Ascending aorta (tissue), 2 donors: Measurements from ENCODE around the gene KCTD19. TPM values are rescaled to one million over a fixed set of nuclear protein-coding genes. Genes with fewer than 3 reads are reported as not detected.
"Not testable (repeated sequence)": the region's sequence is repeated elsewhere in the genome, so short reads cannot be mapped to it uniquely, and the experiment has no call there.

Experiments
- DNase-seq, 2 donors: peaks; one replicate each; pipeline ENCODE4 v3.0.0-alpha.2; 2019; ENCODE audit warnings: low spot score in 2 of 2
- H3K27ac ChIP-seq, 2 donors: fragments of 200-600 bp; sonication (generic); one replicate each; pipeline ENCODE4 v1.5.1; 2016 to 2017; ENCODE audit warnings: mild to moderate bottlenecking in 1 of 2
- H3K27me3 ChIP-seq: fragments of 200-600 bp; sonication (generic); one replicate; pipeline ENCODE4 v1.5.1; 2017
- H3K36me3 ChIP-seq, 2 donors: fragments of 200-600 bp; sonication (generic); one replicate each; pipeline ENCODE4 v1.5.1; 2016
- H3K4me1 ChIP-seq, 2 donors: fragments of 200-600 bp; sonication (generic); one replicate each; pipeline ENCODE4 v1.5.1; 2016 to 2017; ENCODE audit warnings: mild to moderate bottlenecking in 1 of 2
- H3K4me3 ChIP-seq, 2 donors: fragments of 200-600 bp; sonication (generic); one replicate each; pipeline ENCODE4 v1.5.1; 2016 to 2017; ENCODE audit warnings: mild to moderate bottlenecking in 1 of 2
- H3K9me3 ChIP-seq, 2 donors: fragments of 200-600 bp; sonication (generic); one replicate each; pipeline ENCODE4 v1.5.1; 2016
- intact Hi-C: fragments of 100-400 bp; cut with DNase I; formaldehyde crosslinking; loops from one replicate; pipeline ENCODE4 v1.15.1; 2023
- total RNA-seq: library from RNA; depleted of rRNA; stranded (reverse); fragments of >200 nt; gene quantifications from one replicate; pipeline ENCODE4 v1.1.0, GENCODE V29; 2016
- TF ChIP-seq, protein P1 (sequence below), 3 experiments: fragments of 200-600 bp in 2 of 3; fragments of 450-650 bp in 1 of 3; sonication (generic) in 2 of 3; IDR thresholded peaks; one replicate each; pipeline ENCODE4 v1.5.1; 2016 to 2019; ENCODE audit warnings: antibody characterized with exemption in 3 of 3, mild to moderate bottlenecking in 1 of 3, moderate library complexity in 1 of 3

Gene KCTD19
- total RNA-seq, 1 donor from 2014 or later, result not detected

DNA sequence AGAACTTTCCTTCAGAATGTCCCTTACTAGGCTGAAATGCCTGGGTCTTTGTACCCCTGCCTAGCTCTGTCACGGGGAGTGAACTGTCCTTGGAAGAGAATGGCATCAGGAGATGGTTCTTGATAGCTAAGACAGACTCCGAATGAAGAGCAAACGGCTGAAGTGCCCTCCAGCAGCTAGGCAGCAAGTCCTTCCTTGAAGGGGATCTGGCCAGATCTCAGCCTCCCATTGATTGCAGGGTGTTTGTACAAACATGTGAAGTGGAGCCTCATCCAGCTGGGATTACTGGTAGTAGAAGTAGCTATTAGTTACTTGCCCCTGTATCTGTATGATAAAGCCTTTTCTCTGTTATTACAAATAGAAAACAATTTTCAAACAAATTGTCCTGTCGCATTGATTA, 31.0 kb upstream of the KCTD19 start:
- no peak for DNase-seq
- Histone ChIP-seq H3K9me3 (no peaks in the 10 kb centered on the region), H3K4me3 (no peak overlapping the region), H3K27me3 (no peaks in the 10 kb centered on the region), H3K27ac (no peak overlapping the region), H3K4me1 (no peaks in the 10 kb centered on the region), H3K36me3 (no peaks in the 10 kb centered on the region)
- TF ChIP-seq, protein P1, sequence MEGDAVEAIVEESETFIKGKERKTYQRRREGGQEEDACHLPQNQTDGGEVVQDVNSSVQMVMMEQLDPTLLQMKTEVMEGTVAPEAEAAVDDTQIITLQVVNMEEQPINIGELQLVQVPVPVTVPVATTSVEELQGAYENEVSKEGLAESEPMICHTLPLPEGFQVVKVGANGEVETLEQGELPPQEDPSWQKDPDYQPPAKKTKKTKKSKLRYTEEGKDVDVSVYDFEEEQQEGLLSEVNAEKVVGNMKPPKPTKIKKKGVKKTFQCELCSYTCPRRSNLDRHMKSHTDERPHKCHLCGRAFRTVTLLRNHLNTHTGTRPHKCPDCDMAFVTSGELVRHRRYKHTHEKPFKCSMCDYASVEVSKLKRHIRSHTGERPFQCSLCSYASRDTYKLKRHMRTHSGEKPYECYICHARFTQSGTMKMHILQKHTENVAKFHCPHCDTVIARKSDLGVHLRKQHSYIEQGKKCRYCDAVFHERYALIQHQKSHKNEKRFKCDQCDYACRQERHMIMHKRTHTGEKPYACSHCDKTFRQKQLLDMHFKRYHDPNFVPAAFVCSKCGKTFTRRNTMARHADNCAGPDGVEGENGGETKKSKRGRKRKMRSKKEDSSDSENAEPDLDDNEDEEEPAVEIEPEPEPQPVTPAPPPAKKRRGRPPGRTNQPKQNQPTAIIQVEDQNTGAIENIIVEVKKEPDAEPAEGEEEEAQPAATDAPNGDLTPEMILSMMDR (IDR thresholded peaks at IDR 0.05), result no peak
- intact Hi-C loops, result no loop called here

DNA sequence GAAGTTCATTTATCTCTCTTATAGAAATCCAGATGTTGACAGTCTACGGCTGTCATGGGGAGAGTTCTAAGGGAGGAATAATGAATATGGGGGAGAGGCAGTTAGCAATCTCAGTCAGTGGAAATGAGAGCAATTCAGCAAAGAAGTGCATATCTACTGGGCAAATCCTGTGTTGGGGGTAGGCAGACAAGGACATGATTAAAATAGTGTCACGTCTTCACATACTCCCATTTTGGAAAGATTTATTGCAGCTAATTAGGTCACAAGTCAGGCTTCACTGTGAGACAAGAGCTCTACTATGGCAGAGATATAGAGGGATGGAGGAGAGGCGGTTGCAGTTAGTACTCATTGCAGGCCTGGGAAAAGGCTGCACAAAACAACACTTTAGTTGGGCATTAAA, 29.9 kb upstream of the KCTD19 start:
- TF ChIP-seq, protein P1 (IDR thresholded peaks at IDR 0.05), result no peak
- no peaks in the 10 kb centered on the region for H3K4me1 ChIP-seq
- H3K27ac ChIP-seq, result no peak overlapping the region
- no peaks in the 10 kb centered on the region for H3K36me3 ChIP-seq
- H3K4me3 ChIP-seq, result no peak overlapping the region
- no peaks in the 10 kb centered on the region for H3K9me3 ChIP-seq
- intact Hi-C loops, result no loop called here
- DNase-seq, result no peak
- H3K27me3 ChIP-seq, result no peaks in the 10 kb centered on the region

DNA sequence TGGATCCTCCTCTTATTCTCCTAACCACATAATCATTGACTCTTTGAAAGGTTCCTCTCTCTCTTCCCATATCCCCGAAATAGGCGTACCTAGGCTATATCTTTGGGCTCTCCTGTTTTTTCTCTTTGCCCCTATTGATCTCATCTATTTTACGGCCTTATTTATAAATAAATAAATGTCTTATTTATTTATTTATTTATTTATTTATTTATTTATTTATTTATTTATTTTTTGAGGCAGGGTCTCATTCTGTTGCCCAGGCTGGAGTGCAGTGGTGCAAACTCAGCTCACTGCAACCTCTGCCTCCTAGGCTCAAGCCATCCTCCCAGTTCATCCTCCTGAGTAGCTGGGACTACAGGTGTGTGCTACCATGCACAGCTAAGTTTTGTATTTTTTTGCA, 25.9 kb upstream of the KCTD19 start:
- DNase-seq, H3K9me3 ChIP-seq, H3K27me3 ChIP-seq, H3K4me3 ChIP-seq, H3K27ac ChIP-seq, H3K4me1 ChIP-seq, intact Hi-C loops, H3K36me3 ChIP-seq: not testable (repeated sequence)

DNA sequence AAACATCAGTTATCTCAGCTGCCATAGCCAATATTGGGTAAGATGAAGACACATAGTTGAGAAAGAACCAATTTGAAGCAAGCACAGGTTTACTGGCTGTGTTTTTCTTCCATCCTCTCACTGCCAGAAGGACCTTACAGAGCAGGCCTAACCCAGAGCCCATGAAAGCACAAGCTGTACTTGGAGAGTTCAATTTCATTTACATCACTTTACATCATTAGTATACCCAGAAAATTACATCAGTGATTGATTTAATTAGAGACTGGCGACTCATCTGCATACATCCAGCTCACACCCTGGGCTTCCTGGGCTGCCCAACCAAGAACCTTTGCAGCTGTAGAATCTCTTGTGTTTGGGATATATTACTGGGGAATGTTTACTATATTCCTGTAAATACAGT, 23.8 kb upstream of the KCTD19 start:
- intact Hi-C loops, result no loop called here
- Histone ChIP-seq H3K36me3 (no peaks in the 10 kb centered on the region), H3K27me3 (no peaks in the 10 kb centered on the region), H3K9me3 (no peaks in the 10 kb centered on the region), H3K4me1 (no peaks in the 10 kb centered on the region), H3K4me3 (no peak overlapping the region), H3K27ac (no peak overlapping the region)
- TF ChIP-seq, protein P1 (IDR thresholded peaks at IDR 0.05), result no peak
- DNase-seq, result no peak

DNA sequence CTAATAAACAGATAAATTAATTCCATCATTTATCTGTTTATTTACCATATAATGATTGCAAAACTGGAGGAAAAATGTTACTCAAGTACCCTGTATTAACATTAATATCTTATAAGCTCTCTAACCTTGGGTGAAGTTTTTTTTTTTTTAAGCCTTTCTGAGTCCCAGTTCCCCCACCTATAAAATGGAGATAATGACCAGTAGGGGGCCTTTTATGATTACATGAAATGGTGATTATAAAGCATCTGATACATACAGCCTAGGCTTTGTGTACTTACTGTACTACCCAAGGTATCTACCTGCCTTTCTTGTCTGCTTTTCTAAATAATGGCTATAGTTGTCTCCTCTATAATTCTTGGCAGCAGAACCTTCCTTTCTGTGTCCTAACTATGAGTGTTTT, 22.6 kb upstream of the KCTD19 start:
- intact Hi-C loops, result no loop called here
- Histone ChIP-seq H3K4me1 (no peaks in the 10 kb centered on the region), H3K27ac (no peak overlapping the region), H3K4me3 (no peak overlapping the region), H3K9me3 (no peaks in the 10 kb centered on the region), H3K27me3 (no peaks in the 10 kb centered on the region), H3K36me3 (no peaks in the 10 kb centered on the region)
- TF ChIP-seq, protein P1 (IDR thresholded peaks at IDR 0.05), result no peak
- DNase-seq, result no peak

DNA sequence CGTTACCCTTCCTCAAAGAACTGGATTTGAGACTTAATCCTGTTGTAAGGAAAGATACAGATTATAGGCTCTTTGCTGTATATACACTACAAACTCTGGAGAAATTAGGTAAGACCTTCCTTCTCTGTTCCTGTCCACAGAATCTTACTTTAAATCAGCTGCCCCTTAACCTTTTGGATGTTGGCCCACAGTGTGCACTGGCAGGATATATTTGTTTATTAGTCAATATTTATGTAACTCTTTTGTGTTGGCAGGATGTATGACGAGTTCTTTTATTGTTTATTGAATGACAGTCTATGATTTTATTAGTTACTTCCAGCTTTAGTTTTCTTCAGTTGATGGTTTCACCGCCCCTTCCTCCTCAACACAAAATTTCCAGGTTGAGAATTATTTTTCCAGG, 19.8 kb upstream of the KCTD19 start:
- no peak overlapping the region for H3K27ac ChIP-seq
- intact Hi-C loops, result no loop called here
- no peaks in the 10 kb centered on the region for H3K36me3 ChIP-seq

More for the DNA sequence above, 19.8 kb upstream of the KCTD19 start:
- no peak for DNase-seq
- Histone ChIP-seq H3K4me1 (no peaks in the 10 kb centered on the region), H3K9me3 (no peaks in the 10 kb centered on the region), H3K4me3 (no peak overlapping the region), H3K27me3 (no peaks in the 10 kb centered on the region)
- TF ChIP-seq, protein P1 (IDR thresholded peaks at IDR 0.05), result no peak
